Neural cell (in vitro differentiated cells): ENCODE data around the gene SH2D1A.

ENCODE experiments used
- EZH2 ChIP-seq: fragments of 200-600, 300-800 bp; shearing (Covaris generic), sonication (generic); IDR thresholded peaks from 2 replicates; pipeline ENCODE4 v1.6.1; 2014; ENCODE audit warnings: antibody characterized with exemption, low read length, borderline replicate concordance, mild to moderate bottlenecking; ENCODE audit not compliant: insufficient read depth, poor library complexity, severe bottlenecking
- TF ChIP-seq, protein P1 (sequence below): fragments of 450-650 bp; IDR thresholded peaks from 2 replicates; pipeline ENCODE4 v1.5.1; 2014; ENCODE audit warnings: antibody characterized with exemption, mild to moderate bottlenecking, moderate library complexity; ENCODE audit not compliant: poor library complexity, severe bottlenecking
- TF ChIP-seq, protein P2 (sequence below): IDR thresholded peaks from 2 replicates; pipeline ENCODE4 v1.6.1; 2012; ENCODE audit warnings: borderline replicate concordance

DNA sequence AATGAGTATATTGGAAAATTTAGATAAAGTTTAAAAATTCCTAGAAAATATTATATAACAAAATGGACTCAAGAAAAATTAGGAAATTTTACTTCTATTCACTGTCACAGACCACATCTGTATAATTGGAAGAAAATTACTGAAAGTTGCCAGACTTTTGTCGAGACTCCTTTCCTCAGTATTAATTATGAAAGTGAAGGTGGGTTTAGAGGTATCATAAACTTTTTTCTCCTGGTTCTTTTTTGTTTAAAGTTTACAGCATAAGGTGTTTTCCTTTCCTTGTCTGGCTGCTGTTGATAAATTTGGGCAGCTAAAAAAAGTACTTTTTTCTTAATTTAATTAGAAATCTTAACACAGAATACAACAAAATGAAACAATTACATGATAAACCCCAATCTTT is 20.6 kb upstream of the SH2D1A start:
- TF ChIP-seq, protein P1, sequence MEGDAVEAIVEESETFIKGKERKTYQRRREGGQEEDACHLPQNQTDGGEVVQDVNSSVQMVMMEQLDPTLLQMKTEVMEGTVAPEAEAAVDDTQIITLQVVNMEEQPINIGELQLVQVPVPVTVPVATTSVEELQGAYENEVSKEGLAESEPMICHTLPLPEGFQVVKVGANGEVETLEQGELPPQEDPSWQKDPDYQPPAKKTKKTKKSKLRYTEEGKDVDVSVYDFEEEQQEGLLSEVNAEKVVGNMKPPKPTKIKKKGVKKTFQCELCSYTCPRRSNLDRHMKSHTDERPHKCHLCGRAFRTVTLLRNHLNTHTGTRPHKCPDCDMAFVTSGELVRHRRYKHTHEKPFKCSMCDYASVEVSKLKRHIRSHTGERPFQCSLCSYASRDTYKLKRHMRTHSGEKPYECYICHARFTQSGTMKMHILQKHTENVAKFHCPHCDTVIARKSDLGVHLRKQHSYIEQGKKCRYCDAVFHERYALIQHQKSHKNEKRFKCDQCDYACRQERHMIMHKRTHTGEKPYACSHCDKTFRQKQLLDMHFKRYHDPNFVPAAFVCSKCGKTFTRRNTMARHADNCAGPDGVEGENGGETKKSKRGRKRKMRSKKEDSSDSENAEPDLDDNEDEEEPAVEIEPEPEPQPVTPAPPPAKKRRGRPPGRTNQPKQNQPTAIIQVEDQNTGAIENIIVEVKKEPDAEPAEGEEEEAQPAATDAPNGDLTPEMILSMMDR: no peak
- TF ChIP-seq, protein P2, sequence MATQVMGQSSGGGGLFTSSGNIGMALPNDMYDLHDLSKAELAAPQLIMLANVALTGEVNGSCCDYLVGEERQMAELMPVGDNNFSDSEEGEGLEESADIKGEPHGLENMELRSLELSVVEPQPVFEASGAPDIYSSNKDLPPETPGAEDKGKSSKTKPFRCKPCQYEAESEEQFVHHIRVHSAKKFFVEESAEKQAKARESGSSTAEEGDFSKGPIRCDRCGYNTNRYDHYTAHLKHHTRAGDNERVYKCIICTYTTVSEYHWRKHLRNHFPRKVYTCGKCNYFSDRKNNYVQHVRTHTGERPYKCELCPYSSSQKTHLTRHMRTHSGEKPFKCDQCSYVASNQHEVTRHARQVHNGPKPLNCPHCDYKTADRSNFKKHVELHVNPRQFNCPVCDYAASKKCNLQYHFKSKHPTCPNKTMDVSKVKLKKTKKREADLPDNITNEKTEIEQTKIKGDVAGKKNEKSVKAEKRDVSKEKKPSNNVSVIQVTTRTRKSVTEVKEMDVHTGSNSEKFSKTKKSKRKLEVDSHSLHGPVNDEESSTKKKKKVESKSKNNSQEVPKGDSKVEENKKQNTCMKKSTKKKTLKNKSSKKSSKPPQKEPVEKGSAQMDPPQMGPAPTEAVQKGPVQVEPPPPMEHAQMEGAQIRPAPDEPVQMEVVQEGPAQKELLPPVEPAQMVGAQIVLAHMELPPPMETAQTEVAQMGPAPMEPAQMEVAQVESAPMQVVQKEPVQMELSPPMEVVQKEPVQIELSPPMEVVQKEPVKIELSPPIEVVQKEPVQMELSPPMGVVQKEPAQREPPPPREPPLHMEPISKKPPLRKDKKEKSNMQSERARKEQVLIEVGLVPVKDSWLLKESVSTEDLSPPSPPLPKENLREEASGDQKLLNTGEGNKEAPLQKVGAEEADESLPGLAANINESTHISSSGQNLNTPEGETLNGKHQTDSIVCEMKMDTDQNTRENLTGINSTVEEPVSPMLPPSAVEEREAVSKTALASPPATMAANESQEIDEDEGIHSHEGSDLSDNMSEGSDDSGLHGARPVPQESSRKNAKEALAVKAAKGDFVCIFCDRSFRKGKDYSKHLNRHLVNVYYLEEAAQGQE: no peak
- TF ChIP-seq EZH2: no peak
